Fibroblast of skin of left quadriceps (primary cell): ENCODE measurements around the gene NCK1.

ENCODE experiments used
- DNase-seq, 2 experiments: peaks; one replicate each; pipeline ENCODE4 v3.0.0-alpha.2; 2013; ENCODE audit warnings: low read depth in 2 of 2

The NCK1 gene

DNA sequence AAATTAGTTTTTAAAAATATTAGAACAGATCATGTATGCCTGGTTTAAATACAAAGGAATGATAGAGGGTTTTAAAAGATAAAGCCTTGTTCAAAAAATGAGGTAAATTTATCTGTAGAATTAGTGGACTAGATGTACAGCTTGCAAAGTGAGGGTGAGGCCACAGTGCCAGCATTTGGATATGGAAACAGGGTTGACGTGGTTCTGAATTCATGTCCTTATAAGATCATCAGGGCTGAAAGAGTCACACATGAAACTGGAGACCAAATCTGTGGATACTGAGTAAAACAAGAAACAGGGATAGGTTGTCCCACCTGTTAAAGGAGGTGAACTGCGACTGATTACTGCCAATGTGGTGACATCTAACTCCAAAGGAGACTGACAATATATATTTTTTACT is 46.3 kb downstream of the NCK1 start:
- DNase-seq = no peak

DNA sequence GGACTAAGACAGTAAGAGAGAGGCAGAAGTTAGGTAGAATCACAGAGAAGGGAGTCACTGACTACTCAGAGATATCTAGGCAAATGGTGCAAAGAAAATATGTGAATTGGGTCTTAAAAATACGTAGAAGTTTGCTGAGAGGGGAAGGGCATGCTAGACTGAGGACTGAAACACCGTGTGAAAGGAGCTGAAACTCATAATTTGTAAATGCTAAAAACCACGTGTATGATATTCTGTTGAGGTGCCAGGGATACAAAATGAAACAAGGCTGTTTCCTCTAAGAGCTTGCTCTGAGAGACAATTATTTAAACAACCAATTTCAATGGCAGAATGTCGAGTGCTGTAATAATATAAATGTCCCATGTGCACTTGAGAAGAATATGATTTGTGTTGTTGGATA is 47.2 kb downstream of the NCK1 start:
- no peak for DNase-seq

DNA sequence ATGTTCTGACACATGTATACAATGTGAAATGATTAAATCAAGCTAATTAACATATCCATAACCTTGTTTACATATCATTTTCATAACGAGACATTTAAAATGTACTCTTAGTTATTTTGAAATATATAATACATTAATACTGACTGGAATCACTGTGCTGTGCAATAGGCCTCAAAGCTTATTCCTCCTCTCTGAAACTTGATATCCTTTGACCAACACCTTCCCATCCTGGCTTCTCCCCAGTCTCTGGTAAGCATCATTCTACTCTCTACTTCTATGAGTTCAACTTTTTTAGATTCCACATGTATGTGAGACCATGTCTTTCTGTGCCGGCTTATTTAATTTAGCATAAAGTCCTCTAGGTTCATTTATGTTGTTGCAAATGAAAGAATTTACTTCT is 48.7 kb downstream of the NCK1 start:
- DNase-seq = no peak

DNA sequence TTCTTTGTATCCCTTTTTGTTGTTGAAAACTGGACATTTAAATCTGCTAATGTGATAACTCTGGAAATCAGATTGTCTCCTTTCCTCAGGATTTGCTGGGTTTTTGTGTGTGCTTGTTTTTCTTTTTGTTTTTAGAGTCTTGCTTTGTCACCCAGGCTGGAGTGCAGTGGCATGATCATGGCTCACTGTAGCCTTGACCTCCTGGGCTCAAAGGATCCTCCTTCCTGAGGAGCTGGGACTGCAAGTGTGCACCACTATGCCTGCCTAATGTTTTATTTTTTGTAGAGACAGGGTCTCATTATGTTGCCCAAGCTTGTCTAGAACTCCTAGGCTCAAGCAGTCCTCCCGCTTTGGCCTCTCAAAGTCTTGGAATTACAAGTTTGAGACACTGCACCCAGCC is 51.2 kb downstream of the NCK1 start:
- DNase-seq = no peak

DNA sequence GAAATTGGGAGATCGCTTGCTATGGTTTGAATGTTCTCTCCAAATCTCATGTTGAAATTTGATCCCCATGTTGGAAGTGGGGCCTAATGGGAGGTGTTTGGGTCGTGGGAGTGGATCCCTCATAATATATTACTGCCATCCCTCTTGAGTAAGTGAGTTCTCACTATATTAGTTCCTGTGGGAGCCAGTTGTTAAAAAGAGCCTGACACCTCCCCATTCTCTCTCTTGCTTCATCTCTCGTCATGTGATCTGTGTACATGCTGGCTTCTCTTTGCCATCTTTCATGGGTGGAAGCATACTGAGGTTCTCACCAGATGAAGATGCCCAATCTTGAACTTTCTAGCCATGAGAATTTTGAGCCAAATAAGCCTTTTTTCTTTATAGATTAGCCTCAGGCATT is 52.7 kb downstream of the NCK1 start:
- no peak for DNase-seq

DNA sequence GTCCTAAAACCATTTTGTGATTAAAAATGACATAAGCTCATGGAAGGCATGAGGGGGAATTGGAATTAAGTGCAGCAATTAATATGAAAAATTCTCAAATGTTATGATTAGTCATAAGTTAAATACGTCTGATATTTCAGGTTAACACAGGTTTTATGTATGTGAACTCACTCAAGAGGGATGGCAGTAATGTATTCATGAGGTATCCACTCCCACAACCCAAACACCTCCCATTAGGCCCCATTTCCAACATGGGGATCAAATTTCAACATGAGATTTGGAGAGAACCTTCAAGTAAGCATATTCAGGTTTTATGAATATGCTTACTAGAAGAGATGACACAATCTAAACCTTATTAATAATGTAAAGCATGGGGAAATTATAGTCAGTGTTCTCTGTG is 54.2 kb downstream of the NCK1 start:
- no peak for DNase-seq

DNA sequence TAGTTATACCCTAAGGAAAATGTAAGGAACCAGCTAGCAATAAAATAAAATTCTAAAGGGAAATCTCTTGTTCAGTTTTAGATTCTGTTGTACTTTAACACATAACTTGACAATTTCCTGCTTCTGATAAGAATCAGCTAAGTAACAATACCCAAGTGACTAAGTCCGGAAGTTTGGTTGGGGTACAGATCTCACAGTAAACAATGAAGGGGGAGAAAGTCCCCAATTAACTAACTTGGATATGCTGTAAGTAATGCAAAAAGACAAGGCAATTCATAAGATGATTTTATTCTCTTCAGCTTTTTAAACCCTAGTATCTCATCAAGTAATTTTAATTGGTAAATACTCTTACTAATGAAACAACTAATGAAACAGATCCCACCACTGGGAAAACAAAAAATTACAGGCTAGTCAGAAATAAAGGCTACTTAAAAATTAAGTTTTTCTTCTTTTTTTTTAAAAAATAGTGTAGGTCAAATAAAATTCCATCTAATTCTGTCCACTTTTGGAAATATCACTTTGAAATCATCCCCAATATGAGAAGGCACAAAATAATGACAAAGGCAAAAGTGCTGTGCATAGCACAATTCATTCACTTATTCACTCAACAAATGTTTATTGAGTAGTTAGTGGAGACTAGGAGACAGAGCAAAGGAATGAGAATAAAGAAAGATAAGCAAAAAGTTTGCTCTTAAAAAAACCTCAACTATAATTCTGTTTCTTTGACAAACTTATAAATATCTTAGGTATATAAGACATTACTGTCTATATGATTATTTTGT is 58.0 kb downstream of the NCK1 start:
- no peak for DNase-seq

DNA sequence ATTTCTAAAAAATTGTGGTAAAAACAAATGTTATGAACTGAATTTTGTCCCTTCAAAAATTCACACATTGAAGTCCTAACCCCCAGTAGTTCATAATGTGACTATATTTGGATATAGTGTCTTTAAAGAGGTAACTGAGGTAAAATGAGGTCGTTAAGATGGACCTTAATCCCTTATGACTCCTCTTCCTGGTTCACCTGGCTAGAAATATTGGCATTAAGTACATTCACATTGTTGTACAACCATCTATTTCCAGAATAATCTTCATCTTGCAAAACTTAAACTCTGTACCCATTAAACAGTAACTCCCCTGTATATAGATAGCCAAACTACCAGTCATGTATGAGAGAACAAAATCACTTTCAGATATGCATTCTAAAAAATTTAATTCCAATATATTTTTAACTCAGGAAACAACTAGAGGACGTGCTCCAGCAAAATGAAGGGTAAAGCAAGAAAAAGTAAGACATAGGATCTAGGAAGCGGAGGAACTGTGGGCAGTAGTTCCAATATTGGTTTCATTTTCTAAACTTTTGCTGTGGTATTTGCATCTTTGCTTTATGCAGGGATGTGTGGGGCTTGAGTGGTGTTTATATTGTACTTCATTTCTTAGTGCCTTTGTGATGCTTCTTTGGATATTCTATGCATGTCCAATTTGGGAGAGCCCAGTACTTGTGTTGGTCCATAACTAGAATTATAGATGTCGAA is 59.0 kb downstream of the NCK1 start:
- DNase-seq = no peak

DNA sequence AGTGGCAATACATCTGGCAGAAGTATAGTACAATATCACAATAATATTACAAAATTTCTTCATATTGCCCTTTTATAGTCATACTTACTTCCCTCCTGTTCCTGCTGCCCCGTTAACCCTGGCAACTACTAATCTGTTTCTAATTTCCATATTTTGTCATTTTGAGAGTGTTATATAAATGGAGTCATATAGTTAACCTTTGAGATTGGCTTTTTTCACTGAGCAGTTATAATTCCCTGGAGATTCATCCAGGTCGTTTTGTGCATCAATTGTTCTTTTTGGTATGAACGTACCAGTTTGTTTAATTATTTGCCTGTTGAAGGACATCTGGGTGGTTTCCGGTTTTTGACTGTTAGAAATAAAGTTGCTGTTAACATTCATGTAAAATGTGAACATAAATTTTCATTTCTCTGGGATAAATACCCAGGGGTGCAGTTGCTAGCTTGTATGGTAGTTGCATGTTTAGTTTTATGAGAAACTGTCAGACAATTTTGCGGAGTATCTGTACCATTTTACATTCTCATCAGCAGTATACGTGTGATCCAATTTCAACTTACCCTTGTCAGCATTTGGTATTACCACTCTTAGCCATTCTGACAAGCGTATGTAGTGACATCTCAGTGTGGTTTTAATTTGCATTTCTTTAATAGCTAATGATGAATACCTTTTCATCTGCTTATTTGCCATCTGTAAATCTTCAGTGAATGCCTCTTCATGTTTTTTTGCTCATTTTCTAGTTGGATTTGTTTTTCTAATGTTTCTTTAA is 63.6 kb downstream of the NCK1 start:
- no peak for DNase-seq

DNA sequence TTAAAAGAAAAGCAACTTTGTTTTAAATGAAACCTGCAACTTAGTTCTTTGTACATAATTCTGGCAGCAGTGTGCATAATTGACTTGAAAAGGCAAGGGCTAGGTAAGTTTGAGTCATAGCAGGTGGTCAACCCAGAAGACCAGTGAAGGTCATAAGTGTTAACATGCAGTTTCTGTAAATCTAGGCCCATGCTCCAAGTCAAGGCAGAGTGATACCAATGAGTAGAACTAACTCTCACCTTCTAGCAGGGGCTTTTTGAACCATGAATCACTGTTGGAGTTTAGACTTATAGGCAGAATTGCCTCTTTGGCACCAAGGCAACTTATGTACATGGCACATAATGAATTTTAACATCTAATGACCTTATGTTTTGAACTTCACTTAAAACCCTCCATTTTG is 66.2 kb downstream of the NCK1 start:
- DNase-seq = no peak

DNA sequence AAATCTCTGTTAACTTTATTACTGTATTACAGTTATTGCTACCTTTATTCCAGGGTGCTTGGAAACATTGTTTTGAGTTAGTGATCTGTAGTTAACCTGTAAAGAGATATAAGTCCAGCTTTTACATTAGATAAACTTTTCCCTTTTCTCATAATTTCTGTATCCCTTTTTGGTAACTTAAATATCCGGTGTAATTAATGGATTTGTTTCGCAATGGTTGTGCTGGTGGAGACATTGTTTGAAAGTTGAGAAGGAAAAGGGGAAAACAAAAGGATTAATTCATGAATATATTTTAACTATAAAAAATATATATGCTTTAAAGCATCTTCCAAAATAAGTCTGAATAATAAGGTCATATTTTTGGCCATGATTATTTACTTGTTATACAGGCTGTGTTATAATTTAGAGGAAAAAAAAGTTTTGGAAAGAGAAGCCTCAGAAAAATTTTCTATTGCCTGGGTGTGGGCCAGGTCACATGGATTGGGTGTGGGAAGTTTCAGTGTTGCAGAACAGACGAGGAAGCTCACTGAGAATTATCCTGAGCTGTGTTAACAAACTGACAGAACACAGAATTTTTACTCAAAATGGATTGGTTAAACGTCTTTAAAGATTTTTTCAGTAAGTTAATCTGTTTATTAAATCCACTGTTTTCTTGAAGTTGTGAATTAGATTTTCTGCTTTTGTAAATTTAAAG is 68.1 kb downstream of the NCK1 start:
- no peak for DNase-seq

DNA sequence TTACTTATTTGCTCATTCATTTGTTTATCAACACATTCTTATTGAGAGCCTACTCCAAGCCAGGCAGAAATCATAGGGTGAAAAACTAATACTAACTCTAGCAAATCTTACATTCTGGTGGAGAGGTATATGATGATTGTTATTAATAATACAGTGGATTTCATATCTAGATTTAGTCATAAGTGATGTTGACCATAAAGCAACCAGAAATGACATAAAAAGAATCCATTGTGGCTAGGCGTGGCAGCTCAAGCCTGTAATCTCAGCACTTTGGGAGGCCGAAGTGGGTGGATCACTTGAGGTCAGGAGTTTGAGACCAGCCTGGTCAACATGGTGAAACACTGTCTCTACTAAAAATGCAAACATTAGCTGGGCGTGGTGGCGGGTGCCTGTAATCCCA is 69.6 kb downstream of the NCK1 start:
- no peak for DNase-seq

DNA sequence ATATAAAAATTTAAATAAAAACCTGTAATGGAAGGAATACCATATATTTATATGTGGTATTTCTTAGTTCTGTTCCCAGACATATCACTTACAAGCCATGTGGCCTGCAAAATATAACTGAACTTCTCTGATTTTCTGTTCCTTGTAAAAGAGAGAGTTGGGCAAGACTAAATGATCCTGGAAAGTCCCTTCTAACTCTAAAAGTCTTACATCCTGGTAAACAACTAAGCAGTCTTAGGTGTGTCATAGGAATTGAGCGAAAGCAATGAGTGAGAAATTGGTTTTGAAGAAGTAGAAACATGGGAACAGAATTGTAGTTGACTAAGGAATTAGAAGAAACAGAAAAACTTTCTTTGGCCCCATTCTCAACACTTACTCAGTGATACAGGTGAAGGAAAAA is 70.5 kb downstream of the NCK1 start:
- DNase-seq = no peak

DNA sequence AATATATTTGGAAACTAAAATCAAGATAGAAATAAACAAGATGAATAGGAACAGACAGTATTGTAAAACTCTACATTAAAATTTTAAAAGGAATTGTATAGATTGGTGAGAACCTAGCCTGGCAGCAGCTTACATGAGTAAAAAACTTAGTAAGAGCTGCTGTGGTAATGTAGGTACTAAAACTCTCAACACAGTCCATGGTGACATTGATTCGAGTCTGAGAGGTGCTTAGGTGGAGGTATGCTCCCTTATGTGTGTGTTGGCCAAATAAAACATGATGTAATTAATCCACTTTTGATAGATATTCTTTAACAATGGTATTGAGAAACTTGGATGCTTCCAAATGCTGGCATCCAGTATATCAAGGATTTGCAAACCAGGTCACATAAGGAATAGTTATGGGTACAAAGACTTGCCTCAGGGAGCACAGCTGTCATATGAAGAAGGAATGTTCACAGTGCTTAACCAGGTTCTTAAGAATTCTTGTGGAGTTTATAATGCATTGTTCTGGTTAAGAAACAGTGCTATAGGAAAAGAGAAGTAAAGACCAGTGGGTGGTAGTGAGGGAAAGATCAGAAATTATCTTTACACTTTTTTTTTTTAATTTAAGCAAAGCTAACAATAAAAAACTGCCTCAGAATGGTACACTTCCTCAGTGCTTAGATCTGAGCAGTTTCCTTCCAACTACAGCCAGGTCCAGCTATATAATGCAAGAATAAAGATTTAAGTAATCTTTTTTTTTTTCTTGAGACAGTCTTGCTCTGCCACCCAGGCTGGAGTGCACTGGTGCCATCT is 71.2 kb downstream of the NCK1 start:
- no peak for DNase-seq

DNA sequence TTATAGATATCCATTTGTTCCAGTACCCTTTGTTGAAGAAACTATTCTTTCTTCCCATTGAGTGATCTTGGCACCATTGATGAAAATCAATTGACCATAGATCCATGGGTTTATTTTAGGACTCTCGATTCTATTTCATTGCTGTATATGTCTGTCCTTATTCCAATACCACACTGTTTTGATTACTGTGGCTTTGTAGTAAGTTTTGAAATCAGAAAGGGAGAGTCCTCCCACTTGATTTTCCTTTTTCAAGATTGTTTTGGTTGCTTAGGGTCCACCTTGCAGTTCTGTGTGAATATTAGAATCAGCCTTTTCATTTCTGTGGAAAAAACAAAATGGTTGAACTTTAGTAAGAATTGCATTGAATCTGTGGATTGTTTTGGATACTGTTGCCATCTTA is 75.2 kb downstream of the NCK1 start:
- no peak for DNase-seq

DNA sequence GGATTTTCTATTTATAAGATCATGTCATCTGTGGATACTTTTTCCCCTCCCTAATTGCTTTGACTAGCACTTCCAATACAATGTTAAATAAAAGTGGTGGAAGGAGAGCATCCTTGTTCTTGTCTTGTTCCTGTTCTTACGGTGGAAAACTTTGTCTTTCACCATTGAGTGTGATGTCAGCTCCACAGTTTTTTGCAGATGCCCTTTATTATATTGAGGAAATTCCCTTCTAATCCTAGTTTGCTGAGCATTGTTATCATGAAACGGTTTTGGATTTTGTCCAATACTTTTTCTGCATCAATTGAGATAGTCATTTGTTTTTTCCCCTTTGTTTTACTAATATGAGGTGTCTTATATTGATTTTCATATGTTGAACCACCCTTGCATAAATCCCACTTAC is 75.8 kb downstream of the NCK1 start:
- no peak for DNase-seq

DNA sequence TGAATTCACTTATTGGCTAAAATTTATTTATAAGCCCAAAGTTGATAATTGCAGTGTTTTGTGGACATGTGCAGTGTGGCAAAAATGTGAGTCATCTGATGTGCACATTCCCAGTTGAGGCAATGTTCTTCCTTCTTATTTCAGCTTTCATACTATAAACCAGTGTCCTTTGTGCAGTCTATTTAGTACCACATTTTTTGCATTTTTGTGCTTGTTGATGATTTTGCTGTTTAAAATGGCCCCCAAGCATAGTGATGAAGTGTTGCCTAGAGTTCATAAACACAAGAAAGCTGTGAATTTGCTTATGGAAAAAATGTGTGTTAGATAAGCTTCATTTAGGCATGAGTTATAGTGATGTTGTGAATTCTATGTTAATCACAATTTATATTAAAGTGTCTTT is 76.3 kb downstream of the NCK1 start:
- no peak for DNase-seq

DNA sequence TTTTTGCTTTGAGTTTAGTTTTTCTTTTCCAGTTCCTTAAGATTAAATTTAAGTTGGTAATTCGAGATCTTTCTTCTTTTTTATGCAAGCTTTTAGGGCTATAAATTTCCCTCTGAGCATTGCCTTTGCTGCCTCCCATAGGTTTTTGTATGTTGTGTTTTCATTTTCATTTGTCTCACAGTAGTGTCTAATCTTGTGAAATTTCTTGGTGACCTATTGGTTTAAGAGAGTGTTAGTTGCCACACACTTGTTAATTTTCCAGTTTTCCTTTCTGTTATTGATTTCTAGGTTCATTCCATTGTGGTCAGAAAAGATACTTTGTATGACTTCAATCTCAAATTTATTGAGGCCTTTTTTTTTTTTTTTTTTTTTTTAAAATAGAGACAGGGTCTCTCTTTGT is 77.5 kb downstream of the NCK1 start:
- DNase-seq = no peak

DNA sequence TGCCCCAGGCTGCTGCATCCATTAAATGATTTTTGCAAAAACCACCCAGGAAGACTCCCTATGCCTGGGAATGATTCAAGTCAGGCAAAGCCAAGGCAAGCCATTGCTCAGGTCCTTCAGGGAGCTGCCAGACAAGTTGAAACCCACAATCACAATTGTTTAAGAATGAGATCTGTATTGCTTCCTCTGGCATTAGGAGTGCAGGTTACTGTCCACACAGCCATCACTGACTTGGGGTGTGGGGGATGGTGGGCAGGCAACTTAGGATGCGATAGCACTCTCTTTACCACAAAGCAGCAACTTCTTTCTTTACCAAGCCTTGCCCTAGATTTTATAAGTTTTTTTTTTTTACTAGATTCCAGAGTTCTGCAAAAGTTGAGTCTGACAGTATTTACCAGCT is 80.8 kb downstream of the NCK1 start:
- DNase-seq = no peak

DNA sequence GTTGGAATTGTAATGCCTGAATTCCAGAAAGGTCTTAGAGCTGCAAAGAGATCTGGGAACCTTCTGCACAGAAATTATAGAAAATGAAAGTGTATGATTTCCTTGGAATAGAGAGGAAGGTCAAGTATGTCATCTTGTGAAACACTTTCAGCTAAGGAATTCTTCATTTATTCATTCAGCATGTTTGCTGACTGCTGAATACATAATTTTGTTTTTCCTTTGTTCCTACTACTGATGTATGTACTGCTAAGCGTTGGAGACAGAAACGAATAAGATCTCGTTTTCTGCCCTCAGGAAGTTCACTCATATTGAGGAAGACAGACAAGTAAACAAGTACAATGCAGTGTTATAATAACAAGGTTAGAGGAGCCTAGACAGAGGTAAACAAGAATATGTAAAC is 81.4 kb downstream of the NCK1 start:
- no peak for DNase-seq

DNA sequence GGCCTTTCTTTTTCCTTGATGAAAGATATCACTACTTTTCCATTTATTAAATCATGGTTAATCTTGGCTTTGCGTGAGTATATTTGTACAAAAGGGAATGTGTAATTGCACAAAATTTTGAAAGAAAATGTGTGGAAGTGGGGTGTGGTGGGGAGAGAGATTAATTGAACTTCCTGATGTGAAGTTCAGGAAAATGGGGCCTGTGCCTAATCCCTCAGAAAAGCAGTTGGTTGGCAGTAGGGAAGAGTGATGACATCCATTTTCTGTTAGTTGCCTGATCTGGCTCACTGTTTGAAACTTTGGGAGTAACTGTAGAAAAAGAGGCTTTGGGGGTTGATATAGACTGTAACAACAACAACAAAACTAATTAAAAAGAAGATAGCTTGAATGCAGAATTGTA is 85.0 kb downstream of the NCK1 start:
- no peak for DNase-seq

DNA sequence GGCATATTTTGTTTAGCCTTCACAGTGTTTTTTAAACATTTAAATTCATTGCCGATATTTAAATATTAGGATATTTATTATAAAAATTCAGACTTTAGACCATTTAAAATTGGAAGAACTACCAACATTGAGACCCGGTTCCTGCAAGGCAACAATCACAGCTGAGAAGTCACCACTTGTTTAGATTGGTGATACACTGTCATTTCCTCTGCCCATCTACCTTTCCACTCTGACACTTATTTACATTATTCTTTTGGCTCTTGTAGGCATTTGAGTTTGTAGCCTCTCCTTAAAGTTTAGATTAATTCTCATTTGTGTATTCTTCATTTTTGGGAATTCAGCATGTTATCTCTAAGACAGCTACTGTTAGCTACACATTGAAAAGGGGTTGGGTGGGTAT is 85.5 kb downstream of the NCK1 start:
- no peak for DNase-seq
